ENCODE measurements around the gene PPP1R1A. TPM values are rescaled to one million over a fixed set of nuclear protein-coding genes. Genes with fewer than 3 reads are reported as not detected.

The PPP1R1A gene
- total RNA-seq, 1 experiment from 2014 or later: 8.5 TPM

GRCh38 chr12:54538136-54538700 is 50.2 kb downstream of the PPP1R1A start:
- Mint-ChIP-seq H3K9me3 (no peaks in the 10 kb centered on the region), H3K4me3 (no peak overlapping the region), H3K4me1 (peaks cover 20 to 21% of the 10 kb centered on the region in 2 experiments), H3K27me3 (ENCODE audit: low read depth) (peaks cover 67% of the 10 kb centered on the region), H3K27ac (no peak overlapping the region), H3K36me3 (ENCODE audit: insufficient read depth in 1 of 3, low read depth in 3 of 3) (no peaks in the 10 kb centered on the region)
- H2BK12ac ChIP-seq (ENCODE audit: insufficient read length, low read depth, low read length): no peak overlapping the region
- H2BK5ac ChIP-seq (ENCODE audit: insufficient read length, low read length): no peak overlapping the region
- H3K18ac ChIP-seq (ENCODE audit: insufficient read length, low read depth, low read length): no peak overlapping the region
- no peak for TF ChIP-seq CTCF (conservative IDR thresholded peaks at IDR 0.05)
- H3K9ac ChIP-seq (ENCODE audit: extremely low read depth, insufficient read length, low read length): no peak overlapping the region
- H3T11ph ChIP-seq (ENCODE audit: low read length): no peak overlapping the region
- H3K23me2 ChIP-seq (ENCODE audit: insufficient read length, low read depth, low read length, poor library complexity, severe bottlenecking): no peaks in the 10 kb centered on the region
- no peak overlapping the region for H4K91ac ChIP-seq (ENCODE audit: insufficient read length, low read depth, low read length)
- H2AK5ac ChIP-seq (ENCODE audit: insufficient read length, low read length): no peak overlapping the region
- H2BK20ac ChIP-seq (ENCODE audit: low read depth, low read length, poor library complexity, severe bottlenecking): no peak overlapping the region
- no peaks in the 10 kb centered on the region for H3K27me3 ChIP-seq (ENCODE audit: insufficient read depth, low read length)
- no peak overlapping the region for H2AFZ ChIP-seq (ENCODE audit: low read length)
- WGBS (ENCODE audit: extremely low coverage, insufficient read length, low lambda C conversion rate): no CpG with 5 or more reads among the region's 3 CpGs
- no peaks in the 10 kb centered on the region for H3K79me1 ChIP-seq (ENCODE audit: insufficient read depth, low read depth, low read length, poor library complexity, severe bottlenecking)
- no peak overlapping the region for H3K23ac ChIP-seq (ENCODE audit: insufficient read length, low read depth, low read length)
- no peak overlapping the region for H4K8ac ChIP-seq (replicated peaks; ENCODE audit: insufficient read length, low read depth, low read length)
- H3K56ac ChIP-seq (ENCODE audit: insufficient read length, low read depth, low read length): no peak overlapping the region
- no peak overlapping the region for H4K5ac ChIP-seq (ENCODE audit: insufficient read length, low read depth, low read length)
- H2BK120ac ChIP-seq (ENCODE audit: low read depth, low read length, poor library complexity, severe bottlenecking): no peak overlapping the region
- no peaks in the 10 kb centered on the region for H3K79me2 ChIP-seq (ENCODE audit: insufficient read depth, low read length)
- H3K27ac ChIP-seq (ENCODE audit: insufficient read length, low read depth, low read length): no peak overlapping the region
- H4K20me1 ChIP-seq (ENCODE audit: control insufficient read depth, insufficient read depth, insufficient read length): no peaks in the 10 kb centered on the region
- H3K9me3 ChIP-seq (ENCODE audit: control insufficient read depth, low read depth, low read length): no peaks in the 10 kb centered on the region
- H3K4me1 ChIP-seq (ENCODE audit: insufficient read depth, low read length): no peaks in the 10 kb centered on the region
- no peak overlapping the region for H3K14ac ChIP-seq (ENCODE audit: insufficient read depth, low read length)
- no peak overlapping the region for H2BK15ac ChIP-seq (ENCODE audit: low read depth, low read length)
- no peak for DNase-seq
- H3K4ac ChIP-seq (ENCODE audit: low read depth, low read length): no peak overlapping the region
- no peak overlapping the region for H3K4me2 ChIP-seq (ENCODE audit: insufficient read depth, insufficient read length, low read length)
